HG03378 (cell line): ENCODE measurements around the gene PTRHD1.
A peak's percentile ranks its signal among the peaks of the same experiment; 100 is the strongest.
"Not testable (repeated sequence)": the region's sequence is repeated elsewhere in the genome, so short reads cannot be mapped to it uniquely, and the experiment has no call there.

Experiments
- ATAC-seq: cut with Tn5 transposase; IDR thresholded peaks from one replicate; pipeline ENCODE4 v1.9.1; 2021; ENCODE audit warnings: mild to moderate bottlenecking, moderate library complexity; ENCODE audit not compliant: unreplicated experiment

Gene PTRHD1

GRCh38 chr2:24792874-24793760, at the start of gene PTRHD1, which contains the start of gene CENPO:
Gene PTRHD1 (minus strand): TSS chr2:24793391. CDS start chr2:24793377, 14 bp downstream.
Gene CENPO (plus strand): TSS chr2:24793425. CDS start chr2:24793920, 495 bp downstream.
- peak; percentile 87 for ATAC-seq

GRCh38 chr2:24842081-24843050, 49.2 kb upstream of the PTRHD1 start:
- ATAC-seq, result no peak

GRCh38 chr2:24840962-24841945, 48.1 kb upstream of the PTRHD1 start:
- no peak for ATAC-seq

- ATAC-seq, result no peak
Measured at GRCh38 chr2:24840164-24840869, 47.1 kb upstream of the PTRHD1 start.

- ATAC-seq, result no peak
Measured at GRCh38 chr2:24839729-24840128, 46.5 kb upstream of the PTRHD1 start.

GRCh38 chr2:24838541-24838940, 45.4 kb upstream of the PTRHD1 start:
- no peak for ATAC-seq

GRCh38 chr2:24837996-24838513, 44.9 kb upstream of the PTRHD1 start:
- no peak for ATAC-seq

GRCh38 chr2:24836706-24837105, 43.5 kb upstream of the PTRHD1 start:
- ATAC-seq, result no peak

GRCh38 chr2:24836206-24836605, 43.0 kb upstream of the PTRHD1 start:
- ATAC-seq, result no peak

GRCh38 chr2:24835411-24835810, 42.2 kb upstream of the PTRHD1 start:
- ATAC-seq, result not testable (repeated sequence)

- ATAC-seq, result no peak
Measured at GRCh38 chr2:24834733-24835395, 41.7 kb upstream of the PTRHD1 start.

- no peak for ATAC-seq
Measured at GRCh38 chr2:24833821-24834732, 40.9 kb upstream of the PTRHD1 start.

GRCh38 chr2:24832931-24833701, 39.9 kb upstream of the PTRHD1 start:
- no peak for ATAC-seq

- ATAC-seq, result no peak
Measured at GRCh38 chr2:24832521-24832920, 39.3 kb upstream of the PTRHD1 start.

- no peak for ATAC-seq
Measured at GRCh38 chr2:24832073-24832461, 38.9 kb upstream of the PTRHD1 start.

- no peak for ATAC-seq
Measured at GRCh38 chr2:24831221-24832072, 38.3 kb upstream of the PTRHD1 start.
